ENCODE data around the gene FAIM2. TPM values are rescaled to one million over a fixed set of nuclear protein-coding genes. Genes with fewer than 3 reads are reported as not detected.

Gene FAIM2
- polyA plus RNA-seq, 2 of the 4 experiments (the other 2 are of a cell fraction) = 0.23 TPM; not detected in 1

GRCh38 chr12:49892732-49893317, 10.9 kb downstream of the FAIM2 start (continued):
- TF ChIP-seq CEBPB (IDR thresholded peaks at IDR 0.05) = no peak
- TF ChIP-seq SREBF2 (IDR thresholded peaks at IDR 0.05) = no peak
- TF ChIP-seq FOXS1 (CRISPR knock-in tag; IDR thresholded peaks at IDR 0.05) = no peak
- no peak for TF ChIP-seq RARB (CRISPR knock-in tag; IDR thresholded peaks at IDR 0.05)
- no peak for TF ChIP-seq USF2 (IDR thresholded peaks at IDR 0.05)

- Histone ChIP-seq H3K4me1 (peaks cover 26% of the 10 kb centered on the region), H3K4me3 (no peak overlapping the region), H3K9me3 (no peaks in the 10 kb centered on the region), H3K27ac (no peak overlapping the region), H3K4me2 (no peak overlapping the region)
- no peak for DNase-seq (ENCODE audit: low read depth in 1 of 2, low spot score in 1 of 2)
- ATAC-seq = no peak
- no peak for FAIRE-seq
- CTCF ChIA-PET = interaction anchor here (0.8 to 2.2 kb wide), 4 partner anchors 11 to 102 kb away, joined by 3 to 8 read pairs (median 5); no protein-coding TSS in a partner anchor
- POLR2A ChIA-PET = no interaction called here
- WGBS (ENCODE audit: missing lambda C conversion rate) = 51% methylated on average over 10 of the region's 10 CpGs
- no peak for TF ChIP-seq ZNF302 (CRISPR knock-in tag; IDR thresholded peaks at IDR 0.05)
- TF ChIP-seq ATOH8 (CRISPR knock-in tag; IDR thresholded peaks at IDR 0.05; ENCODE audit: low read depth) = no peak
- TF ChIP-seq USF2 (IDR thresholded peaks at IDR 0.05) = no peak
- TF ChIP-seq, protein P1, sequence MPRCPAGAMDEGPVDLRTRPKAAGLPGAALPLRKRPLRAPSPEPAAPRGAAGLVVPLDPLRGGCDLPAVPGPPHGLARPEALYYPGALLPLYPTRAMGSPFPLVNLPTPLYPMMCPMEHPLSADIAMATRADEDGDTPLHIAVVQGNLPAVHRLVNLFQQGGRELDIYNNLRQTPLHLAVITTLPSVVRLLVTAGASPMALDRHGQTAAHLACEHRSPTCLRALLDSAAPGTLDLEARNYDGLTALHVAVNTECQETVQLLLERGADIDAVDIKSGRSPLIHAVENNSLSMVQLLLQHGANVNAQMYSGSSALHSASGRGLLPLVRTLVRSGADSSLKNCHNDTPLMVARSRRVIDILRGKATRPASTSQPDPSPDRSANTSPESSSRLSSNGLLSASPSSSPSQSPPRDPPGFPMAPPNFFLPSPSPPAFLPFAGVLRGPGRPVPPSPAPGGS (IDR thresholded peaks at IDR 0.05) = no peak
- no peak for TF ChIP-seq ESRRA (IDR thresholded peaks at IDR 0.05; ENCODE audit: borderline replicate concordance, low read length)
- no peak for TF ChIP-seq NFE2L2 (conservative IDR thresholded peaks at IDR 0.05; ENCODE audit: low read length)
- TF ChIP-seq RNF2 (IDR thresholded peaks at IDR 0.05; ENCODE audit: borderline replicate concordance, low read depth) = no peak
- no peak for TF ChIP-seq SMC3 (IDR thresholded peaks at IDR 0.05)
- TF ChIP-seq, protein P2, sequence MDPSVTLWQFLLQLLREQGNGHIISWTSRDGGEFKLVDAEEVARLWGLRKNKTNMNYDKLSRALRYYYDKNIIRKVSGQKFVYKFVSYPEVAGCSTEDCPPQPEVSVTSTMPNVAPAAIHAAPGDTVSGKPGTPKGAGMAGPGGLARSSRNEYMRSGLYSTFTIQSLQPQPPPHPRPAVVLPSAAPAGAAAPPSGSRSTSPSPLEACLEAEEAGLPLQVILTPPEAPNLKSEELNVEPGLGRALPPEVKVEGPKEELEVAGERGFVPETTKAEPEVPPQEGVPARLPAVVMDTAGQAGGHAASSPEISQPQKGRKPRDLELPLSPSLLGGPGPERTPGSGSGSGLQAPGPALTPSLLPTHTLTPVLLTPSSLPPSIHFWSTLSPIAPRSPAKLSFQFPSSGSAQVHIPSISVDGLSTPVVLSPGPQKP (IDR thresholded peaks at IDR 0.05; ENCODE audit: low read depth, low read length) = no peak
- no peak for TF ChIP-seq HOXA7 (CRISPR knock-in tag; IDR thresholded peaks at IDR 0.05)
- TF ChIP-seq KDM5A (IDR thresholded peaks at IDR 0.05) = no peak
- TF ChIP-seq HDAC2 (IDR thresholded peaks at IDR 0.05) = no peak
- TF ChIP-seq BHLHE40 (IDR thresholded peaks at IDR 0.05; ENCODE audit: low read depth, low read length) = no peak
- TF ChIP-seq ZSCAN20 (CRISPR knock-in tag; IDR thresholded peaks at IDR 0.05) = no peak
- no peak for TF ChIP-seq JUN (IDR thresholded peaks at IDR 0.05)
- no peak for TF ChIP-seq MYC (IDR thresholded peaks at IDR 0.05; ENCODE audit: borderline replicate concordance, low read length)
- no peak for TF ChIP-seq EHMT2 (IDR thresholded peaks at IDR 0.05; ENCODE audit: low read depth)
- no peak for TF ChIP-seq CBX8 (IDR thresholded peaks at IDR 0.05)
Measured at GRCh38 chr12:49892084-49892731, 11.5 kb downstream of the FAIM2 start.

All from A549 (cell line).